Measurements from ENCODE around the gene SLC15A3. TPM values are rescaled to one million over a fixed set of nuclear protein-coding genes. Genes with fewer than 3 reads are reported as not detected.
"Not testable (repeated sequence)": the region's sequence is repeated elsewhere in the genome, so short reads cannot be mapped to it uniquely, and the experiment has no call there.

Gene SLC15A3
- total and polyA plus RNA-seq, 7 donors = 7.2 to 14.6 (median 8.2) TPM

DNA sequence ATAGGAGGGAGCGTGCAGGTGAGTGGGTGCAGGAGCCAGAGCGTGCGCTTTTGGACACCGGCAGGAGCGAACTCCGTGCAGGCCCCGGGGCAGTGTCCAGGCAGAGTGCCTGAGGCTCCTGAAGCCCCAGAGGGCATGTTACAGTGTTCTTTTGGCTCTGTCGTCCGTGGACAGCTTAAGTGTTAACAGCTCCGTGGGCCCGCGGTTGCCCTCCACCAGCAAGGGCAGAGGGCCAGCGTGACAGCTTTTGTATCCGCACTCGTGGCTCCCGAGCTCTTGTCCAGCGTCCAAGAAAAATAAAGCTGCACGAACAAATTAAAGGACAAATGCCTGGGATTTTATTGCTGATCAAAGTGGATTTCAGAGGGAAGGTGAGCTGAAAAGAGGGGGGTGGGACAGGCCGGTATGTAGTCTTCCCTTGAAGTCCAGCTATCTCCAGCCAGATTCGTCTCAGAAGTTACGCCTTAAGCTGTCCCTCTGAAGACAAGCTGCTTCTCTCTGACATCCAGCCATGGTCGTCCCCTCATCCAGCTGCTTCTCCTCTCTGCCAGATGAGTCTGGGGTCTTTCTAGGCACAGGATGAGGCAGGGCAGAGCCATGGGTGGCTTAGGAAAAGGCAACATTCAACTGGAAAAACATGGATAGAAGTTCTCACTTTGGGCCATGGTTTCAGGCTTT lies 39.0 kb downstream of the SLC15A3 start:
- H3K27me3 ChIP-seq (ENCODE audit: insufficient read depth in 3 of 3, low read length in 2 of 3) = no peaks in the 10 kb centered on the region
- H3K27ac ChIP-seq = peak overlapping the region; percentile 94
- DNase-seq = no peak
- intact Hi-C loops (cut with DNase I) = no loop called here
- H3K36me3 ChIP-seq (ENCODE audit: insufficient read depth in 1 of 2, low read depth in 1 of 2) = no peaks in the 10 kb centered on the region
- no peak for ATAC-seq
- H3K4me1 ChIP-seq = peaks cover 44% of the 10 kb centered on the region
- H3K9me3 ChIP-seq = no peaks in the 10 kb centered on the region
- TF ChIP-seq, protein P1, sequence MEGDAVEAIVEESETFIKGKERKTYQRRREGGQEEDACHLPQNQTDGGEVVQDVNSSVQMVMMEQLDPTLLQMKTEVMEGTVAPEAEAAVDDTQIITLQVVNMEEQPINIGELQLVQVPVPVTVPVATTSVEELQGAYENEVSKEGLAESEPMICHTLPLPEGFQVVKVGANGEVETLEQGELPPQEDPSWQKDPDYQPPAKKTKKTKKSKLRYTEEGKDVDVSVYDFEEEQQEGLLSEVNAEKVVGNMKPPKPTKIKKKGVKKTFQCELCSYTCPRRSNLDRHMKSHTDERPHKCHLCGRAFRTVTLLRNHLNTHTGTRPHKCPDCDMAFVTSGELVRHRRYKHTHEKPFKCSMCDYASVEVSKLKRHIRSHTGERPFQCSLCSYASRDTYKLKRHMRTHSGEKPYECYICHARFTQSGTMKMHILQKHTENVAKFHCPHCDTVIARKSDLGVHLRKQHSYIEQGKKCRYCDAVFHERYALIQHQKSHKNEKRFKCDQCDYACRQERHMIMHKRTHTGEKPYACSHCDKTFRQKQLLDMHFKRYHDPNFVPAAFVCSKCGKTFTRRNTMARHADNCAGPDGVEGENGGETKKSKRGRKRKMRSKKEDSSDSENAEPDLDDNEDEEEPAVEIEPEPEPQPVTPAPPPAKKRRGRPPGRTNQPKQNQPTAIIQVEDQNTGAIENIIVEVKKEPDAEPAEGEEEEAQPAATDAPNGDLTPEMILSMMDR (IDR thresholded peaks at IDR 0.05) = no peak
- peak overlapping the region; percentile 96 for H3K4me3 ChIP-seq
- WGBS, 3 donors = 45 to 59% (median 47%) methylated on average over 22 of the region's 22 CpGs

DNA sequence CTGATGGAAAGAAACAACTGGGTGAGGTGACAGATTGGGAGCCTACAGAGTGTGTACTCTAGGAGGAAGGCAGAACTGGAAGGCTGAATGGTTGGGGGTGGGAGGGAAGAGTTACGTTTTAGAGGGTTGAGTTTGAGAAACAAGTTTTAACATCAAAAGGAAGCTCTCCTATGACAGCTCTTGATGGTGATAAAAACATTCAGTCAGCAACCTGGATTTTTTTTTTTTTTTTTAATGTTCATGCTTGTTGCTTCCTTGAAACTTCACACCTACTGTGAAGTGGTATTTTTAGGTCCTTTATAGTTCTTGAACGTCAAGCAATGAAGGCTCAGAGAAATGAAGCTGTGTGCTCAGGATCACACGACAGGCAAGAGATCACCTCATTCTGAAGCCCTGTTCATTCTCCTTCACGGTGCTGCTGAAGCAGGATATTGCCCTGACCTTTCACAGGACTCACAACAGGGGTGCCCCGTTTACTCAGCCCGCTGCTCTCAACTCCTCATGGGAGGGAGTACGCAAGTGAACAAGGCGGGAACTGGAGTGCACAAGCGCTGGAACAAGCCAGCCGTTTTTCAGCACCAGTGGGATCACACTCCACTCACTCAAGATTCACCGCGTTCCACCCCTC lies 39.6 kb downstream of the SLC15A3 start:
- intact Hi-C loops (cut with DNase I) = no loop called here
- TF ChIP-seq, protein P1 (IDR thresholded peaks at IDR 0.05) = no peak
- no peaks in the 10 kb centered on the region for H3K9me3 ChIP-seq
- H3K4me1 ChIP-seq = peaks cover 38% of the 10 kb centered on the region
- WGBS, 3 donors = 61 to 65% (median 65%) methylated on average over 12 of the region's 12 CpGs
- peak overlapping the region; percentile 94 for H3K27ac ChIP-seq
- no peaks in the 10 kb centered on the region for H3K27me3 ChIP-seq (ENCODE audit: insufficient read depth in 3 of 3, low read length in 2 of 3)
- DNase-seq (no peak), ATAC-seq (no peak)
- no peaks in the 10 kb centered on the region for H3K36me3 ChIP-seq (ENCODE audit: insufficient read depth in 1 of 2, low read depth in 1 of 2)
- H3K4me3 ChIP-seq = peak overlapping the region; percentile 96

DNA sequence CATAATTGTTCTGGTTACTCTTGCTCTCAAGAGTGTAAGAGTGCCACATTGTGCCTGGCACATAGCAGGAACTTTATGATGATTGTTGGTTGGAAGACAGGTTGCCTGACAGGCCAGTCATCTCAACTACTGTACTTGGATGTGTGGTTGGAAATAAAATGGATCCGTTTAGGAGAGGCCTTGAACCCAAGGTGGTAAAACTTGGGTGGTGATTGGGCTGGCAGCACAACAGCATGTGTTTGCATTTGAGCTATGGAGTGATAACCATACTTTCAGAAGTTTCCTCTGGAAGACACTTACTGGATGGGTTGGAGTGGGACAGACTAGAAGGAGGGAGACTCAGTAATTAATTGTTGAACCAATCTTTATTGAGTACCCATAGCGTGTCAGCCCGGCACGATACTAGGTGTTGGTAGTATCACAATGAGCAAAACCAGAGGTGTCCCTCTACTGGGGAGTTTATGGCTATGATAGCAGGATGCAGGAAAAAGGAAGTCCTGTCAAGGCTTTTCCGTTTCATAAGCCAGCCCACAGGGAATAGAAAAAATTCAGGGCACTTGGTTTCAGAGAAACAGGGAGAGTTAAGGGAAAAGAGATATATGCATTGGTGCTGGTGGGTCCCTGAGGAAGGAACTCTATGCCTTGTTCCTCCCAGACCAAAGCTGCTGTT lies 41.1 kb downstream of the SLC15A3 start:
- TF ChIP-seq, protein P1 (IDR thresholded peaks at IDR 0.05) = no peak
- H3K9me3 ChIP-seq = no peaks in the 10 kb centered on the region
- DNase-seq (no peak), ATAC-seq (no peak)
- no peaks in the 10 kb centered on the region for H3K27me3 ChIP-seq (ENCODE audit: insufficient read depth in 3 of 3, low read length in 2 of 3)
- no peaks in the 10 kb centered on the region for H3K36me3 ChIP-seq (ENCODE audit: insufficient read depth in 1 of 2, low read depth in 1 of 2)
- H3K4me1 ChIP-seq = peaks cover 23% of the 10 kb centered on the region
- WGBS, 3 donors = 64 to 71% (median 66%) methylated on average over 5 of the region's 5 CpGs
- intact Hi-C loops (cut with DNase I) = no loop called here
- no peak overlapping the region for H3K4me3 ChIP-seq
- H3K27ac ChIP-seq = no peak overlapping the region

DNA sequence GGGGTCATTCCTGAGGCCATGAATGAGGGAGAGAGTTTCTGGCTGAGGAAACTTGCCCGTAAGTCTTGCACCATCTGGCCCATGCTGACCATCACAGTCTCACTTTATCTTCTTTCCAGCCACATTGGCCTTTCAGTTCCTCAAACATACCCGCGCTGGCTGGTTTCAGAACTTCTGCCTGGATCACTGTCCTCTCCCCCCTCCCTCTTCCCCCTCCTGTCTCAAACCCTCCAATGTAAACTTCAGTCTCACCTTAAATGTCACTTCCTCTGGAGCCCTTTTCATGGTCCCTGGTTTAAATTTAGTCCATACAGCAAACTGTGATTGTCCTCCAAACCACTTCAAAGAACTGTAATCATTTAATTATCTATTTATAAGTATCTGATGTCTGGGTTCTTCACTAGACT lies 41.7 kb downstream of the SLC15A3 start:
- intact Hi-C loops (cut with DNase I) = no loop called here
- 69 to 87% (median 77%) methylated on average over 3 of the region's 3 CpGs for WGBS, 3 donors
- Histone ChIP-seq H3K36me3 (ENCODE audit: insufficient read depth in 1 of 2, low read depth in 1 of 2) (no peaks in the 10 kb centered on the region), H3K27me3 (ENCODE audit: insufficient read depth in 3 of 3, low read length in 2 of 3) (no peaks in the 10 kb centered on the region), H3K4me3 (no peak overlapping the region), H3K9me3 (no peaks in the 10 kb centered on the region), H3K4me1 (peaks cover 21% of the 10 kb centered on the region), H3K27ac (no peak overlapping the region)
- ATAC-seq (no peak), DNase-seq (no peak)
- TF ChIP-seq, protein P1 (IDR thresholded peaks at IDR 0.05) = no peak

DNA sequence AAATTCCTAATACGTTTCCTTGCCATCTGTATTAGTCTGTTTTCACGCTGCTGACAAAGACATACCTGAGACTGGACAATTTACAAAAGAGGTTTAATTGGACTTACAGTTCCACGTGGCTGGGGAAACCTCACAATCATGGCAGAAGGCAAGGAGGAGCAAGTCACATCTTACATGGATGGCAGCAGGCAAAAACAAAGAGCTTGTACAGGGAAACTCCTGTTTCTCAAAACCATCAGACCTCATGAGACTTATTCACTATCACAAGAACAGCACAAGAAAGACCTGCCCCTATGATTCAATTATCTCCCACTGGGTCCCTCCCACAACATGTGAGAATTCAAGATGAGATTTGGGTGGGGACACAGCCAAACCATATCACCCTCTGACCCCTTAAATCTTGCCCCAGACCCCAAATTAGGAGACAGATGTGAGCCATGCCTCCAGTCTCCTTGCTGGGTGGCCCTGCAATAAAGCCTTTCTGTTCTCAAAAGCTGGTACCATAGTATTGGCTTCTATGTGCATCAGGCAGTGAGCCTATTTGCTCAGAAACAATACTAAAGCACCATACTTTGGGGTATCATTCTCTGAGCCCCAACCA lies 42.2 kb downstream of the SLC15A3 start:
- H3K27ac ChIP-seq; H3K9me3 ChIP-seq; H3K36me3 ChIP-seq (ENCODE audit: insufficient read depth in 1 of 2, low read depth in 1 of 2); DNase-seq; H3K4me3 ChIP-seq; ATAC-seq; intact Hi-C loops (cut with DNase I); H3K27me3 ChIP-seq (ENCODE audit: insufficient read depth in 3 of 3, low read length in 2 of 3): not testable (repeated sequence)
- H3K4me1 ChIP-seq = peaks cover 24% of the 10 kb centered on the region
- 57 to 62% (median 61%) methylated on average over 3 of the region's 3 CpGs for WGBS, 3 donors
